Endothelial cell of umbilical vein (primary cell): ENCODE measurements around the gene CTTNBP2. TPM values are rescaled to one million over a fixed set of nuclear protein-coding genes. Genes with fewer than 3 reads are reported as not detected.
"Not testable (repeated sequence)": the region's sequence is repeated elsewhere in the genome, so short reads cannot be mapped to it uniquely, and the experiment has no call there.

Source experiments
- BruUV-seq: library from RNA; stranded (reverse); fragments of 400-500 nt; replicated peaks from 2 replicates; lab custom pipeline; 2021; lab: Mats Ljungman, UMichigan
- CTCF ChIA-PET: fragments of 300-600, 350-600 bp; sonication (Branson Sonifier 250); formaldehyde crosslinking; loops from one replicate; lab custom pipeline; 2021; ENCODE audit warnings: antibody characterized with exemption, inconsistent platforms; lab: Charles Lee
- POLR2A ChIA-PET: fragments of 300-600, 350-600 bp; sonication (Branson Sonifier 250); formaldehyde crosslinking; loops from one replicate; lab custom pipeline; 2021; ENCODE audit warnings: antibody characterized with exemption, inconsistent platforms; lab: Charles Lee
- DNase-seq: peaks from one replicate; pipeline ENCODE4 v3.0.0-alpha.2; 2011; ENCODE audit warnings: low read depth, low spot score
- FAIRE-seq: peaks from 2 replicates; lab custom pipeline; 2011; peaks lifted over from hg19 to GRCh38; lab: Jason Lieb, UNC
- H2AFZ ChIP-seq: 2 replicates; pipeline ENCODE4 v1.6.0; 2012; ENCODE audit warnings: low read depth, low read length, control low read depth, inconsistent platforms
- H3K27ac ChIP-seq: 2 replicates; pipeline ENCODE4 v1.5.1; 2011; ENCODE audit warnings: low read depth, mild to moderate bottlenecking, control low read depth, low read length, moderate library complexity; ENCODE audit not compliant: insufficient read depth
- H3K27me3 ChIP-seq, 2 experiments: 2 replicates each; pipeline versions ENCODE4 v1.6.0 to v1.6.1; 2011; ENCODE audit warnings: low read length in 2 of 2, mixed read lengths in 1 of 2; ENCODE audit not compliant: control insufficient read depth in 2 of 2, insufficient read depth in 2 of 2
- H3K36me3 ChIP-seq, 2 experiments: 2 replicates in 1 of 2; 3 replicates in 1 of 2; pipeline ENCODE4 v1.5.1; 2011; ENCODE audit warnings: low read length in 2 of 2, mild to moderate bottlenecking in 1 of 2, moderate library complexity in 1 of 2; ENCODE audit not compliant: control insufficient read depth in 2 of 2, insufficient read depth in 2 of 2; ENCODE audit errors: extremely low read depth in 1 of 2
- H3K4me1 ChIP-seq: 3 replicates; pipeline ENCODE4 v1.5.1; 2011; ENCODE audit warnings: mild to moderate bottlenecking, low read length; ENCODE audit not compliant: control insufficient read depth, insufficient read depth; ENCODE audit errors: extremely low read depth
- H3K4me2 ChIP-seq: 2 replicates; pipeline ENCODE4 v1.6.1; 2011; ENCODE audit warnings: low read length, control low read depth, mixed read lengths; ENCODE audit not compliant: insufficient read depth
- H3K4me3 ChIP-seq, 3 experiments: fragments of 200-600 bp in 1 of 3; sonication (generic), shearing (Covaris generic) in 1 of 3; replicated peaks in 1 of 3; 2 replicates each; pipeline ENCODE4 v1.5.1; 2011 to 2016; ENCODE audit warnings: control low read depth in 3 of 3, low read length in 3 of 3, mild to moderate bottlenecking in 2 of 3, inconsistent platforms in 1 of 3, low read depth in 1 of 3, moderate library complexity in 1 of 3; ENCODE audit not compliant: insufficient read depth in 1 of 3
- H3K79me2 ChIP-seq: 2 replicates; pipeline ENCODE4 v1.6.0; 2012; ENCODE audit warnings: low read length, inconsistent platforms; ENCODE audit not compliant: control insufficient read depth, insufficient read depth
- H3K9ac ChIP-seq: replicated peaks from 2 replicates; pipeline ENCODE3; 2011; ENCODE audit warnings: low read length, control low read depth; ENCODE audit not compliant: insufficient read depth; ENCODE audit errors: extremely low read depth
- H3K9me1 ChIP-seq: replicated peaks from 3 replicates; pipeline ENCODE4 v1.6.0; 2011; ENCODE audit warnings: mild to moderate bottlenecking, low read length; ENCODE audit not compliant: control insufficient read depth, insufficient read depth; ENCODE audit errors: extremely low read depth
- H3K9me3 ChIP-seq: replicated peaks from 2 replicates; pipeline ENCODE4 v1.5.1; 2012; ENCODE audit warnings: low read length, inconsistent platforms; ENCODE audit not compliant: control insufficient read depth, insufficient read depth
- H4K20me1 ChIP-seq: replicated peaks from 2 replicates; pipeline ENCODE3; 2011; ENCODE audit warnings: mild to moderate bottlenecking, low read length; ENCODE audit not compliant: control insufficient read depth, insufficient read depth; ENCODE audit errors: extremely low read depth
- JUN ChIP-seq: IDR thresholded peaks from 2 replicates; pipeline ENCODE4 v1.6.1; 2011; ENCODE audit warnings: borderline replicate concordance, low read depth; ENCODE audit not compliant: insufficient read length, insufficient read depth
- dilution Hi-C: fragments of 300-500 bp; cut with MboI; formaldehyde crosslinking; loops from one replicate; pipeline ENCODE4 v1.15.0; 2019; ENCODE audit warnings: low sequenced_read_pairs; ENCODE audit not compliant: extremely low pct_ligation_motif_present
- intact Hi-C: fragments of 100-400 bp; cut with micrococcal nuclease; formaldehyde crosslinking; loops from one replicate; pipeline ENCODE4 v1.10.0; 2022
- polyA plus RNA-seq, 4 experiments: library from polyadenylated mRNA; depleted of rRNA in 3 of 4; stranded (reverse) in 3 of 4; unstranded in 1 of 4; fragments of >200 nt; gene quantifications; 2 replicates each; pipeline versions ENCODE4 v1.2.1 to v1.2.3, GENCODE V29; 2011 to 2012; ENCODE audit warnings: missing spikeins in 1 of 4
- total RNA-seq: library from RNA; stranded (reverse); gene quantifications from 2 replicates; pipeline ENCODE4 v1.2.3, GENCODE V29; 2021

Gene CTTNBP2
- total and polyA plus RNA-seq, 2 donors (not counting 3 experiments of a cell fraction or from before 2014, with no cell fraction given) = 0.08 to 0.35 TPM

GRCh38 chr7:117711556-117711955 lies 161.7 kb downstream of the CTTNBP2 start:
- no peak for TF ChIP-seq JUN
- no peak overlapping the region for H3K4me3 ChIP-seq
- POLR2A ChIA-PET = no interaction called here
- H3K9me3 ChIP-seq = no peaks in the 10 kb centered on the region
- CTCF ChIA-PET = interaction anchor here (1.3 to 6.0 kb wide), 2 partner anchors 252 to 442 kb away, joined by 4 to 238 read pairs; no protein-coding TSS in a partner anchor
- H3K27ac ChIP-seq = no peak overlapping the region
- dilution Hi-C loops = no loop called here
- H3K9ac ChIP-seq = no peak overlapping the region
- H2AFZ ChIP-seq = no peak overlapping the region
- intact Hi-C loops = loop anchor here (10.0 kb wide), 1 partner anchor 777 kb away; no protein-coding TSS in a partner anchor
- no peak for FAIRE-seq
- H3K36me3 ChIP-seq = no peaks in the 10 kb centered on the region
- no peaks in the 10 kb centered on the region for H3K4me1 ChIP-seq
- no peaks in the 10 kb centered on the region for H3K27me3 ChIP-seq
- no peaks in the 10 kb centered on the region for H4K20me1 ChIP-seq
- no peaks in the 10 kb centered on the region for H3K9me1 ChIP-seq
- no peak overlapping the region for H3K4me2 ChIP-seq
- H3K79me2 ChIP-seq = no peaks in the 10 kb centered on the region
- no peak for DNase-seq
- BruUV-seq = no TSS peak

DNA sequence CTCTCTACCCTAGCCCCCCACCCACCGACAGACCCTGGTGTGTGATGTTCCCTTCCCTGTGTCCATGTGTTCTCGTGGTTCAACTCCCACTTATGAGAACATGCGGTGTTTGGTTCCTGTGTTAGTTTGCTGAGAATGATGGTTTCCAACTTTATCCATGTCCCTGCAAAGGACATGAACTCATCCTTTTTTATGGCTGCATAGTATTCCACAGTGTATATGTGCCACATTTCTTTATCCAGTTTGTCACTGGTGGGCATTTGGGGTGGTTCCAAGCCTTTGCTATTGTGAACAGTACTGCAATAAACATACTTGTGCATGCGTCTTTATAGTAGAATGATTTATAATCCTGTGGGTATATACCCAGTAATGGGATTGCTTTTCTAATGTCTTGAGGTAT lies 165.1 kb downstream of the CTTNBP2 start:
- H3K27me3 ChIP-seq, H3K4me2 ChIP-seq, FAIRE-seq, H2AFZ ChIP-seq, DNase-seq, POLR2A ChIA-PET, H4K20me1 ChIP-seq, H3K27ac ChIP-seq, H3K9me3 ChIP-seq, H3K79me2 ChIP-seq, H3K4me3 ChIP-seq, dilution Hi-C loops, H3K9me1 ChIP-seq, BruUV-seq, H3K36me3 ChIP-seq, H3K9ac ChIP-seq, H3K4me1 ChIP-seq, intact Hi-C loops: not testable (repeated sequence)
- CTCF ChIA-PET = interaction anchor here (2.2 kb wide), 1 partner anchor 7 kb away, joined by 5 read pairs; no protein-coding TSS in a partner anchor
